Aorta (tissue), 5 donors: ENCODE results near the gene CXCL5. TPM values are rescaled to one million over a fixed set of nuclear protein-coding genes. Genes with fewer than 3 reads are reported as not detected.

ENCODE experiments used
- ATAC-seq: fragments of 200-7000 bp; cut with Tn5 transposase; one replicate; pipeline ENCODE4 v1.9.1; 2022; ENCODE audit warnings: moderate library complexity; ENCODE audit not compliant: low FRiP score
- DNase-seq, 2 donors: peaks; one replicate each; pipeline ENCODE4 v3.0.0-alpha.2; 2020
- H3K27ac ChIP-seq, 2 donors: one replicate each; pipeline ENCODE4 v1.5.1; 2013; ENCODE audit warnings: low read length in 2 of 2, mild to moderate bottlenecking in 2 of 2, moderate library complexity in 2 of 2, control low read depth in 1 of 2, inconsistent platforms in 1 of 2, low read depth in 1 of 2
- H3K27me3 ChIP-seq, 2 donors: one replicate each; pipeline ENCODE4 v1.6.1; 2013; ENCODE audit warnings: control low read depth in 1 of 2, low read length in 1 of 2, mild to moderate bottlenecking in 1 of 2, moderate library complexity in 1 of 2; ENCODE audit not compliant: insufficient read depth in 2 of 2, control insufficient read depth in 1 of 2
- H3K36me3 ChIP-seq, 2 donors: one replicate each; pipeline ENCODE4 v1.6.1; 2013; ENCODE audit warnings: control low read depth in 1 of 2, low read length in 1 of 2, mild to moderate bottlenecking in 1 of 2; ENCODE audit not compliant: insufficient read depth in 2 of 2, control insufficient read depth in 1 of 2
- H3K4me1 ChIP-seq, 2 donors: one replicate each; pipeline ENCODE4 v1.6.1; 2013; ENCODE audit warnings: low read length in 2 of 2, control low read depth in 1 of 2, mild to moderate bottlenecking in 1 of 2, moderate library complexity in 1 of 2; ENCODE audit not compliant: insufficient read depth in 2 of 2, control insufficient read depth in 1 of 2
- H3K4me3 ChIP-seq, 2 donors: one replicate each; pipeline ENCODE4 v1.5.1; 2013; ENCODE audit warnings: low read length in 2 of 2, control low read depth in 1 of 2, mild to moderate bottlenecking in 1 of 2
- H3K9me3 ChIP-seq: one replicate; pipeline ENCODE4 v1.6.1; 2013; ENCODE audit warnings: mild to moderate bottlenecking, low read length; ENCODE audit not compliant: control insufficient read depth
- WGBS, 2 donors: extraction: QIAGEN DNeasy Blood & Tissue Kit; methylation state at CpG; one replicate each; pipeline ENCODE4 v1.1.7; 2013; 5-methylcytosine and 5-hydroxymethylcytosine counted together
- intact Hi-C, 2 donors: fragments of 100-400 bp; cut with DNase I; formaldehyde crosslinking; loops; one replicate each; pipeline versions ENCODE4 v1.14.2 to v1.15.0; 2022
- polyA plus RNA-seq, 2 donors: library from polyadenylated mRNA; stranded (reverse); fragments of 200-250 nt; gene quantifications; one replicate each; pipeline ENCODE4 v1.2.3, GENCODE V29; 2013
- total RNA-seq, 2 donors: library from RNA; stranded (reverse); fragmentation: NEBNext Ultra II Directional; extraction: Animal tissue kit (Norgen Biotek cat#: 25700); gene quantifications; one replicate each; pipeline ENCODE4 v1.2.1, GENCODE V29; 2021
- donor health status: healthy with polysubstance abuse.
- donor health status: Bipolar disorder and iron deficiency.
- donor health status: DM: no; HTN: no; CAD: no.
- donor health status: DM: no; HTN: no; CAD: no.
- donor health status: DM: yes; HTN: yes; CAD: no.

The CXCL5 gene
- total and polyA plus RNA-seq, 4 donors = 0.05 to 0.57 TPM; not detected in 2

DNA sequence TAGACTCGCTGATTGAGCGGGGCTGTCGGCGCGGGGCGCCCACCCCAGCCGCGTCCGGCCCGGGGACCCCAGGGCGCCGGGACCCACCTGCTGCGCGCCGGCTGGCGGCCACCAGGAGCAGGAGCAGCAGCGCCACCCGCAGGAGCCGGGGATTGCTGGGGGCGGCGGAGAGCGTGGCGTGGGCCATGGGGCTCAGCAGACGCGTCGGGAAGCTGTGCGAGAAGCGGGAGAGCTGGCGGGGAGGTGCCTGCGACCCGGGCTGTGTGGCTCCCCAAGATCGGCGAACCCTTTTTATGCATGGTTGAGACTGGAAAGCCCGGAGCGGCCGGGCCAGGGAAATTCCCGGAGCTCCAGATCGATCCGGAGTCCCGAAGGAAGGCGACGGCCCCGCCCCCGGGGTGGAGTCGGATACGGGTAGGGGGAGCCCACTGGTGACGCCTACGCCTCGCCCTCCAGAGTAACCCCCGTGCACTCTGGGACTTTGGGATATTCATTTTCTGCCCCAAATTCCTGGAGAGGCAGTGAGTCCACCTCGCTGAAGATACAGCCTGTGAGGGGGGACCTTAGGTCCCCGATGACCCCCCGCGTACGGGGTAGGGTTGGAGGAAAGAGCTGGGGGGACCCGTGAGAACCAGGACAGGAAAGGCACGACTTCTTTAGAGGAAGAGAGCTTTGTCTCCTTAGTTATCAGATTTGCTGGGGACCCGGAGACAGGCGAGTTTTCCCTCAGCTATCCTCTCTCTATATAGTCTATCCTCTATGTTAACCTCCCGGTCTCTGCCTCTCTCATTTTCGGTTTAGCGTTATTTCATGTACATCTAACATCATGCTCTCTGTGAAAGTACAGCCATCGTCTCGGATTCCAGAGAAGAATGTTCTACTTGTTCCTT is 40.2 kb upstream of the CXCL5 start, which contains the start of gene CXCL3:
Gene CXCL3, minus strand, starts transcription at position 265 of the 890 bp plus-strand sequence. Its CDS starts 78 bp downstream, at position 187.
- H3K27ac ChIP-seq = no peak within 1 kb of the TSS
- peak; percentile 89 to 91 for DNase-seq
- intact Hi-C loops = no loop called here
- H3K27me3 ChIP-seq = no peaks in the 10 kb centered on the region
- no peaks in the 10 kb centered on the region for H3K4me1 ChIP-seq
- peak; percentile 86 for ATAC-seq
- no peaks in the 10 kb centered on the region for H3K9me3 ChIP-seq
- no peaks in the 10 kb centered on the region for H3K36me3 ChIP-seq
- peak within 1 kb of the TSS; percentile 57 to 91 for H3K4me3 ChIP-seq
- WGBS, 2 donors = 0% methylated on average over 52 to 62 of the region's 64 CpGs

DNA sequence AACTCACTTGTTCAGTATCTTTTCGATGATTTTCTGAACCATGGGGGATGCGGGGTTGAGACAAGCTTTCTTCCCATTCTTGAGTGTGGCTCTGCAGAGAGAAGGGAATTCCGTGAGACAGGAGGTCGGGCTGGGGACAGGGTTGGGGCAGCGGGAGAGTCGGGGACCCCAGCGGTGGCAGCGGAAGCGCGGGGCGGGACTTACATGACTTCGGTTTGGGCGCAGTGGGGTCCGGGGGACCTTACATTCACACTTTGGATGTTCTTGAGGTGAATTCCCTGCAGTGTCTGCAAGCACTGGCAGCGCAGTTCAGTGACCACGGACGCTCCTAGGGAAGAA is 39.6 kb upstream of the CXCL5 start:
- H3K9me3 ChIP-seq = no peaks in the 10 kb centered on the region
- H3K27ac ChIP-seq = no peak overlapping the region
- DNase-seq (peak; percentile 45 to 72), ATAC-seq (peak; percentile 27)
- H3K27me3 ChIP-seq = no peaks in the 10 kb centered on the region
- no peaks in the 10 kb centered on the region for H3K36me3 ChIP-seq
- WGBS, 2 donors = 5% methylated on average over 16 to 17 of the region's 17 CpGs
- intact Hi-C loops = no loop called here
- H3K4me3 ChIP-seq = peak overlapping the region in 1 of 2 donors; percentile 57
- no peaks in the 10 kb centered on the region for H3K4me1 ChIP-seq

DNA sequence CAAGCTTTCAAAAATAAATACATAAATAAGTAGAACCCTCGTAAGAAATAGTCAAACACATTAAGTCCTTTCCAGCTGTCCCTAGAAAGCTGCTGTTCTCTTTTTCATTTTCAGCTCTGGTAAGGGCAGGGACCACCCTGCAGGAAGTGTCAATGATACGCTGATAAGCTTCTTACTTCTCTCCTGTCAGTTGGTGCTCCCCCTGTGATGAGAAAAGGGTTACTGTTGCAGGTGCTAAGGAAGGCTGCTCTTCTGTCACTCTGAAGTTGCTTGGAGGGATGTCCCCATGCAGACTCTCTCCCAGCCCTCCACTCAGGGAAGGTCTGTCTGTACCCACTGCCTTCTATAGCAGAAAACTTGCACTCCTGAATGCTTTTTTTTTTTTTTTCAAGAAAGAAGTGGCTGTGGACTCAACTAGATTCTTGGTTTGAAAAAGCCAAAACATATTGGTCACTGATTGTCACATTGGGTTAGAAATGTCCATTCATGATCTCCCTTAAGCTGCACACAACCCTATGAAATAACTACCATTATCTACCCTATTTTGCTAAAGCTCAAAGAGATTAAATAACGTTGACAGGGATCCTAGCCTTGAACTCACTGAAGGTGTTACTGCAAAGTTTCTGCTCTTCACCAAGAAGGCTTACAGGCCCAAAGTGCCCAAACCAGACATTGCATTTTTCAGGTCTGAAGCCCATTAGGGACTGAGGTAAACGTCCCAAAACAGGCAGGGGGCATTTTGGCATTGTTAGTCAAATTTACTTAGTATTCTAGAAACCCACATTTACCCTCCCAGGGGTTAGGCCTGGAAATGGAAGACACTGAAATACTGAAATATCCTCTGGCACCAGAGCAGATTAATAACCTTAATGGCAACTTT is 38.8 kb upstream of the CXCL5 start:
- intact Hi-C loops = no loop called here
- H3K36me3 ChIP-seq = no peaks in the 10 kb centered on the region
- DNase-seq (no peak), ATAC-seq (no peak)
- H3K27ac ChIP-seq = no peak overlapping the region
- no peaks in the 10 kb centered on the region for H3K27me3 ChIP-seq
- no peaks in the 10 kb centered on the region for H3K9me3 ChIP-seq
- no peaks in the 10 kb centered on the region for H3K4me1 ChIP-seq
- H3K4me3 ChIP-seq = no peak overlapping the region
- 60 to 63% methylated on average over 4 of the region's 4 CpGs for WGBS, 2 donors

DNA sequence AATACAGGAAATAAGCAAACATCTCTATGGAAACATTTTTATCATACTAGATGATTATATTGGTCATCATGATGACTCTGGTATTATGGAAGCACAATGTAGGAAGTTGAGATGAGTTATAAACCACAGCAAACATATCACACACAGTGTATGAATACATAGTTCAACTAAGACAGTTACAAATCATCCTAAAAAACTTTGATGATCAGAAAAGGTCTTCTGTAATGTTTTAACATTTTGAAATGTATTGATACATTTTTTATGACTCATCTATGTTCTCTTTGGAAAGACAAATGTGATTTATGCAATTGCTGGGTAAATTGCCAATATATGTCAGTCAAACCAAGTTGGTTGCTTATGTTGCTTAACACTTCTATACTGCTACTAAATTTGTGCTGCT is 35.3 kb upstream of the CXCL5 start:
- DNase-seq = no peak
- intact Hi-C loops = no loop called here
- no peak for ATAC-seq
- Histone ChIP-seq H3K4me1 (no peaks in the 10 kb centered on the region), H3K9me3 (no peaks in the 10 kb centered on the region), H3K27ac (no peak overlapping the region), H3K4me3 (no peak overlapping the region), H3K36me3 (no peaks in the 10 kb centered on the region), H3K27me3 (no peaks in the 10 kb centered on the region)

DNA sequence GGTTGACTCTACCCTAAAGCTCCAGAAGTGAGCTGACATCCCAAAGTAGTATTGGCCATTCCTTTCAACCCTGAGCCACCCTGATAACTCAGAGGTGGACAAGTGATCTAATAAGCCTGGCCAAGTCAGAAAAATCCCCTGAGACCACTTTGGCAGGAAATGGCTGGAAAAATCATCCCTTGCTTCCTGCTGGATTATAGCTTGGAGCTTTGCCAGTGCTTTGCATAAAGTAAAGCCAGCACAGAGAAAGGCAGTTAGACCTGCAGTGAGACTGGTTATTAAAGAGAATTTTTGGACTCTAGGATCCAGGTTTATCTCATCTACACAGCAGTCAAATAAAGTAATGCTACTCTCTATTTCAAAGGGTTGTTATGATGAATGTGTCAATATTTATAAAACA is 33.6 kb upstream of the CXCL5 start:
- Histone ChIP-seq H3K4me3 (no peak overlapping the region), H3K27me3 (no peaks in the 10 kb centered on the region), H3K27ac (no peak overlapping the region), H3K36me3 (no peaks in the 10 kb centered on the region), H3K4me1 (no peaks in the 10 kb centered on the region), H3K9me3 (no peaks in the 10 kb centered on the region)
- ATAC-seq = no peak
- no peak for DNase-seq
- intact Hi-C loops = no loop called here

DNA sequence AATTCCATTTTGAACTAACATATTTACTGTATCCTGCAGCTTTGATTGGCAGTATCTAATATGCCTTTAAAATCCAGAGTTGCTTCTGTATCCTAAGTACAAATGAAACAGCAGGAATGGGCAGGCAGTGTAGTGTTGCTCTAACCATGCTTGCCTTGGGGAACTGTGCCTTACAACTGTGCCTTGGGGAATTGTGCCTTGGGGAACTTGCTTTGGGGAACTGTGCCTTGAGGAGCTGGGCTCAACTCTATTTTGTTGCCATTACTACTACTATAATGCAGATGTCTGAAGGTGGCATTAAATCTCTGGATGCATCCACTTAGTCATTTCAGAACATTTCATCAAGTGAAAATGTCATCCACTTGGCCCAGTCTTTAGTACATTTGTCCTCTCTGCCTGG is 33.1 kb upstream of the CXCL5 start:
- no peak overlapping the region for H3K27ac ChIP-seq
- H3K9me3 ChIP-seq = no peaks in the 10 kb centered on the region
- no peaks in the 10 kb centered on the region for H3K36me3 ChIP-seq
- DNase-seq (no peak), ATAC-seq (no peak)
- no peak overlapping the region for H3K4me3 ChIP-seq
- intact Hi-C loops = no loop called here
- H3K4me1 ChIP-seq = no peaks in the 10 kb centered on the region
- H3K27me3 ChIP-seq = no peaks in the 10 kb centered on the region

DNA sequence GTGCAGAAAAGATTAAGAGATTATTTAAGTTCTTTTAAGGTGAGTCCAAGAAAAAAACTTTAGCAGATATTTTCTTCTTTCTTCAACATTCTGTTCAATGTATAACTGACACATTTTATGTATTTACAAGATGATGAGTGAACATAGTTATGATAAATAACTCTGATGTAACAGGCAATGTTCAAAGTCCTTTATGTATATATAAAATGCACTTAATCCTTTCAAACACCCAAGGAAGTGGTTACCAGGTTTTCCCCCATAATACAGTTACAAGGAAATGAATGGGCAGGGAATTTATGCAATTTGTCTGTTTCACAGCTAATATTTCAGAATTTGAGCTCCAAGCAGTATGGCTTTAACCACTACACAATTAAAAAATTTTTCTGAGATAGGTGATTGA is 31.8 kb upstream of the CXCL5 start:
- DNase-seq (no peak), ATAC-seq (no peak)
- intact Hi-C loops = no loop called here
- Histone ChIP-seq H3K27ac (no peak overlapping the region), H3K4me3 (no peak overlapping the region), H3K9me3 (peaks cover 2% of the 10 kb centered on the region), H3K4me1 (no peaks in the 10 kb centered on the region), H3K36me3 (no peaks in the 10 kb centered on the region), H3K27me3 (no peaks in the 10 kb centered on the region)

DNA sequence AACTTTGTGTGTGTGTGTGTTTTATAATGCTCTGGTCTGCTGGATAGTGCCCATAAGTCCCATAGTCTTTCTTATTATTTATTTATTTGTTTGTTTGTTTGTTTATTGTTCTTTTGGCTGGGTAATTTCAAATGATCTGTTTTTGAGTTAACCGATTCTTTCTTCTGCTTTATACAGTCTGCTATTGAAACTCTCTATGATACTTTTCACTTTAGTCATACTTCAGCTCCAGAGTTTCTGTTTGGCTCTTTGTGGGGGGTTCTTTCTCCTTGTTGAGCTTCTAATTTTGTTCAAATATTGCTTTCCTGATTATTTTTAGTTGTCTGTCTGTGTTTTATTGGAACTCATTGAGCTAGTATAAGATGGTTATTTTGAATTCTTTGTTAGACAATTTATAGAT is 30.0 kb upstream of the CXCL5 start:
- intact Hi-C loops = no loop called here
- H3K4me1 ChIP-seq = no peaks in the 10 kb centered on the region
- H3K9me3 ChIP-seq = peaks cover 2% of the 10 kb centered on the region

DNA sequence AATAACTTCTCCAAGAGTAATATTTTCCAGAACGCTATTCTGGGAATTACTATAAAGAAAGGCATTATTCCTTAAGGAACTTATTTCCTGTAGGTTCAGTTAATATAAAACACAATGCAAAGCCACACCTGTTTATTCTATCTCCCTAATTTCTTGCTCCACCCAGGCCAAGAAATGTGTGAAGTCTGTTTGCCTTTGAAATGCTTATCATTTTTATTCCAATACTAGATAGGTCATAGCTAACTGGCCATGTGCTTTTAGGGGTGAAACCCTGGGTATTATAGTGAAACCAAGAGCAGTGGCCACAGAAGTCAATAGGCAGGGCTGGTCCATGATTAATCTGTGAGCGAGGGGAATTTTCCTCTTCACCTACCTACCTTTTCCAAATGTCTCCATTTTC is 25.2 kb upstream of the CXCL5 start:
- ATAC-seq (no peak), DNase-seq (no peak)
- 84 to 86% methylated on average over 2 of the region's 2 CpGs for WGBS, 2 donors
- Histone ChIP-seq H3K27me3 (no peaks in the 10 kb centered on the region), H3K4me1 (no peaks in the 10 kb centered on the region), H3K9me3 (peaks cover 2% of the 10 kb centered on the region), H3K36me3 (no peaks in the 10 kb centered on the region), H3K4me3 (no peak overlapping the region), H3K27ac (no peak overlapping the region)
- intact Hi-C loops = no loop called here

More for the DNA sequence above, 30.0 kb upstream of the CXCL5 start:
- Histone ChIP-seq H3K36me3 (no peaks in the 10 kb centered on the region), H3K27me3 (no peaks in the 10 kb centered on the region), H3K27ac (no peak overlapping the region), H3K4me3 (no peak overlapping the region)
- no peak for ATAC-seq
- no peak for DNase-seq
- 0 to 38% methylated on average over 1 of the region's 1 CpG for WGBS, 2 donors
